BLaER1 treated with 17β-estradiol and CSF1 and Interleukin-3, amounts not matched to agents 10 nM and 100 nM (cell line): Measurements from ENCODE around the gene OTUD5.
A peak's percentile ranks its signal among the peaks of the same experiment; 100 is the strongest.

Source experiments
- H3K27ac ChIP-seq, 11 experiments: shearing (Covaris generic); formaldehyde crosslinking; 2 replicates each; pipeline ENCODE4 v1.8.1; 2022
- H3K27me3 ChIP-seq, 11 experiments: shearing (Covaris generic); formaldehyde crosslinking; 2 replicates each; pipeline ENCODE4 v1.8.1; 2022
- H3K36me3 ChIP-seq, 11 experiments: shearing (Covaris generic); formaldehyde crosslinking; 2 replicates each; pipeline ENCODE4 v1.8.1; 2022
- H3K4me1 ChIP-seq, 10 experiments: shearing (Covaris generic); formaldehyde crosslinking; 2 replicates each; pipeline ENCODE4 v1.8.1; 2022
- H3K4me2 ChIP-seq, 11 experiments: shearing (Covaris generic); formaldehyde crosslinking; 2 replicates each; pipeline ENCODE4 v1.8.1; 2022
- H3K4me3 ChIP-seq, 10 experiments: shearing (Covaris generic); formaldehyde crosslinking; 2 replicates each; pipeline ENCODE4 v1.8.1; 2022
- H3K9ac ChIP-seq, 11 experiments: shearing (Covaris generic); formaldehyde crosslinking; 2 replicates each; pipeline ENCODE4 v1.8.1; 2022
- H3K9me3 ChIP-seq, 11 experiments: shearing (Covaris generic); formaldehyde crosslinking; replicated peaks in 1 of 11; 2 replicates each; pipeline ENCODE4 v1.8.1; 2022
- H4K20me1 ChIP-seq, 11 experiments: shearing (Covaris generic); formaldehyde crosslinking; 2 replicates each; pipeline ENCODE4 v1.8.1; 2022
- Cebpa-rat ChIP-seq, 11 experiments: shearing (Covaris generic); IDR thresholded peaks; 2 replicates each; pipeline ENCODE4 v1.8.1; 2022

The OTUD5 gene

DNA sequence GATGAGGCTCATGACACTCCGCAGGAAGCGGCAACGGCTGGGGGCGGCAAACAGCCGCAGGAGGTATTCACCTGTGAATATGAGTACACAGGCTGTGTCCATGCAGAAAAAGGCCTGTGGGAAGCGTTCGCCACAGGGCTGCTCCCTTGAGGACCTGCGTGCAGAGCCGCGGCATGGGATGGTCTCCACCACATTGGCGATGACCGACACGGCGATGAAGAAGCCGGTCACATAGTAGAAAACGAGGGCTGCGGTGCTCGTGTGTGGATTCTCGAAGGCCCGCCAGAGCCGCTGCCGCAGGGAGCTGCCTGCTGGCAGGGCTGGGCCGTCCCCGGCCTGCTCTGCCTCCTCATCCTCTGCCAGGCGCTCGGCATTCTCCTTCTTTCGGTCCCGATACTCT is 12.1 kb upstream of the OTUD5 start:
- peaks cover 0 to 11% (median 9%) of the 10 kb centered on the region in 11 experiments; a peak in 13 of 22 replicates for H3K36me3 ChIP-seq
- no peak overlapping the region for H3K4me2 ChIP-seq
- no peak overlapping the region for H3K9ac ChIP-seq
- peaks cover 0 to 18% (median 3%) of the 10 kb centered on the region in 11 experiments; a peak in 10 of 22 replicates for H4K20me1 ChIP-seq
- H3K4me3 ChIP-seq = no peak overlapping the region
- H3K27me3 ChIP-seq = peaks cover 34 to 96% (median 70%) of the 10 kb centered on the region in 11 experiments
- H3K27ac ChIP-seq = no peak overlapping the region
- peaks cover 10 to 17% (median 15%) of the 10 kb centered on the region in 10 experiments; a peak in 19 of 20 replicates for H3K4me1 ChIP-seq
- no peaks in the 10 kb centered on the region for H3K9me3 ChIP-seq
- no peak for TF ChIP-seq Cebpa-rat (IDR thresholded peaks at IDR 0.05)

DNA sequence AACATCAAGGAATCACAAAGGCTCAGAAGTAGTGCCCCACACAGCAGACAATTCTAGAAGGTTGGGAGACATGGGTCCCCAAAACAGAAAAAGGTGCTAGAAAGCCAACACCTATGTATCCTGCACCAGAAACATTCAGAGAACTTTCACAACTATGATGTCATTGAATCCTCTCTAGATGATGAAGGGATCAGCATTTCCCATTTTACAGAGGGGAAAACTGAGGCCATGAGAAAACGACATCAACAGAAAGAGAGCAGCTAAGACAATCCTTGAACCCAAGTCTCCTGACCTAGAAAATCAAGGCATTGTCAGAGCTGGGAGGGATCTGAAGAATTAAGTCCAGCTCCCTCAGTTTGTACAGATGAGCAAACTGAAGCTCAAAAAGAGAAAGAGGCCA is 11.0 kb upstream of the OTUD5 start:
- H3K27ac ChIP-seq = no peak overlapping the region
- no peak overlapping the region for H3K9ac ChIP-seq

DNA sequence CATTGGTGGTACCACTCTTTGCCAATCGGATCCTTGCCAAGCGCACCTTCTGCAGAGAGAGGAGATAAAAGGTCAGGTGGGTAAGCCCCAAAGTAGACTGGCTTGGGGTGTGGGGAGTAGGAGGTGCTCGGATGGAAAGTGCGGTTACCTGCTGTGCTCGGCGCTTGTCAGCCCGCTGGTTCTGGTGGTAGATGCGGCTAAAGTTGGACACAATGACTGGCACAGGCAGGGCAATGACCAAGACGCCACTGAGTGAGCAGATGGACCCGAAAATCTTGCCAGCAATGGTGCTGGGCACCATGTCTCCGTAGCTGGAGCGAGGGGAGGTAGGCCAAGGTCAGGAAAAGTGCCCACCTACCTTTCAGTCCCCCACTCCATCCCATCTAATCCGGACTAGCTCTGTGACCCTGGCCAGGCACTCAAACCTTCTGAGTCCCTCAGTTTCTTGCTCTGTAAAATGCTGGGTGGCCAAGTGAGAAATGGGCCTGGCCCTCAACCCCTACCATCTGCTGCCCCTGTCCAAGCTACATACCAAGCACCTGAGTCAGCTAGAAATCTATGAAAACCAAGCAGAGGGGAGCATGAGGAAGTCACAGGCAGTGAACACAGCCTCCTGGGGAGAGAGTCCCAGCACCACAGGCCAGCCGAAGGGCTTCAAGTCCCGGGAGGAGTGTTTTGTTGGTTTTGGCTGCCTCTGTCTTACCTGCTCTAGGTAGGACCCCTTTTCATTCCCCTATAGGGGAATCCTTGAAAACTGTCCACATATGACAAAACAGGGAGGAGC is 9.6 kb upstream of the OTUD5 start:
- TF ChIP-seq Cebpa-rat (IDR thresholded peaks at IDR 0.05) = no peak
- no peak overlapping the region for H3K27ac ChIP-seq
- H3K27me3 ChIP-seq = peaks cover 37 to 80% (median 60%) of the 10 kb centered on the region in 11 experiments
- H4K20me1 ChIP-seq = peaks cover 0 to 11% (median 0%) of the 10 kb centered on the region in 11 experiments; a peak in 10 of 22 replicates
- H3K4me2 ChIP-seq = no peak overlapping the region
- no peak overlapping the region for H3K9ac ChIP-seq
- 0 out of 22 replicates have a peak, but pooled peaks cover 0 to 4% (median 0%) of the 10 kb centered on the region in 11 experiments for H3K36me3 ChIP-seq
- H3K4me3 ChIP-seq = no peak overlapping the region
- peaks cover 7 to 17% (median 9%) of the 10 kb centered on the region in 10 experiments; a peak in 19 of 20 replicates for H3K4me1 ChIP-seq
- no peaks in the 10 kb centered on the region for H3K9me3 ChIP-seq

More for the DNA sequence above, 11.0 kb upstream of the OTUD5 start:
- Histone ChIP-seq H3K4me3 (no peak overlapping the region), H3K4me2 (no peak overlapping the region), H4K20me1 (peaks cover 0 to 18% (median 3%) of the 10 kb centered on the region in 11 experiments; a peak in 10 of 22 replicates), H3K27me3 (peaks cover 34 to 85% (median 62%) of the 10 kb centered on the region in 11 experiments), H3K9me3 (no peaks in the 10 kb centered on the region), H3K4me1 (peaks cover 10 to 19% (median 16%) of the 10 kb centered on the region in 10 experiments; a peak in 19 of 20 replicates), H3K36me3 (0 out of 22 replicates have a peak, but pooled peaks cover 0 to 4% (median 0%) of the 10 kb centered on the region in 11 experiments)
- no peak for TF ChIP-seq Cebpa-rat (IDR thresholded peaks at IDR 0.05)

DNA sequence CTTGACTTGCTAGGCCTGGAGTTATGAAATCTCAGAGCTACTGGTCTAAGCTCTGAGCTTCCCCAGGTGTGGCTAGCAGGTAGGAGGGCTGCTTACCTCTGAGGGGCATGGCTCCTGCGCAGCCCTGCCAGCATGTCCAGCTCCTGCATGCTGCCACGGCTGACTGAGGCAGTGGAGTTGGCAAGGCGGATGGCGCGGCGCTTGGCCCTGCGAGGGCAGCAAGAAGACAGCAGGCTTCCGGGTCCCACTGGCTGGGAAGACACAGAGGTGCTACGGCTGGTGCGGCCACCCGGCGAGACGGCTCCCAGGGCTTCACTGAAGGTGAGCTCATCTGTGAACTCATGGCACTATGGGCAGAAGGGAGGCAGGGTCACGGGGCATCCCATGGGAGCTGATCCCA is 8.6 kb upstream of the OTUD5 start:
- H3K27me3 ChIP-seq = peaks cover 47 to 80% (median 70%) of the 10 kb centered on the region in 11 experiments
- H3K4me2 ChIP-seq = no peak overlapping the region
- H3K9me3 ChIP-seq = no peaks in the 10 kb centered on the region
- no peak overlapping the region for H3K27ac ChIP-seq
- no peak overlapping the region for H3K4me3 ChIP-seq
- H3K9ac ChIP-seq = no peak overlapping the region
- peaks cover 0 to 6% (median 0%) of the 10 kb centered on the region in 10 experiments; a peak in 3 of 20 replicates for H3K4me1 ChIP-seq
- peaks cover 0 to 8% (median 0%) of the 10 kb centered on the region in 11 experiments; a peak in 7 of 22 replicates for H4K20me1 ChIP-seq
- TF ChIP-seq Cebpa-rat (IDR thresholded peaks at IDR 0.05) = no peak
- H3K36me3 ChIP-seq = 0 out of 22 replicates have a peak, but pooled peaks cover 0 to 4% (median 0%) of the 10 kb centered on the region in 11 experiments

DNA sequence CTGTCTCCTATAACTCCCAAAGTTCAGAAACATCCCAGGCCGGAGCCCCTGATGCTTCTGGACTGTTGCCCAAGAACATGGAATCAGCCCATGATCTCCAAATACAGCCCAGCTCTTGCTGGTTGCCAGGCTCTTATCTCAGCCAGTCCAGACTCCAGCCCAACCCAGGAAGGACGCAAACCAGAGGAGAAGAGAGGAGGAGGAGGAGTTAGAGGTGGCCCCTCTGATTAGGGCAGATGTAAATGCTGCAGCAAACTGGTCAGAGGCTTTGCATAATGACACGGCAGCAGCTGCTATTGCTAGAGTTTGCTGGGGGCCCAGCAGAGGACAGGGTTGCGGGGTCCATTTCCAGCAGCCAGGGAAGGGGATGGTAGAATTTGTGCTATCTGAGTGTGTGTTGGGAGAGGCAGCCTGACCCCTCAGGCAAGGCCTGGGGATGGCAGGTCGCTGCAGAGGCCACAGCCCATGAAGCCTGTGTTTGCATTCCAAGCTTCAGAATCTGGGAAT is 4.2 kb upstream of the OTUD5 start:
- Histone ChIP-seq H3K27me3 (peaks cover 31 to 58% (median 49%) of the 10 kb centered on the region in 11 experiments), H3K4me2 (no peak overlapping the region), H3K4me3 (no peak overlapping the region), H3K4me1 (peaks cover 14 to 21% (median 19%) of the 10 kb centered on the region in 10 experiments; a peak in 19 of 20 replicates), H3K9ac (no peak overlapping the region), H3K27ac (no peak overlapping the region), H3K36me3 (0 out of 22 replicates have a peak, but pooled peaks cover 0 to 4% (median 0%) of the 10 kb centered on the region in 11 experiments), H4K20me1 (peaks cover under 1 to 11% (median 5%) of the 10 kb centered on the region in 11 experiments; a peak in 17 of 22 replicates), H3K9me3 (peaks cover 0 to 20% (median 4%) of the 10 kb centered on the region in 11 experiments; a peak in 9 of 22 replicates)
- no peak for TF ChIP-seq Cebpa-rat (IDR thresholded peaks at IDR 0.05)

DNA sequence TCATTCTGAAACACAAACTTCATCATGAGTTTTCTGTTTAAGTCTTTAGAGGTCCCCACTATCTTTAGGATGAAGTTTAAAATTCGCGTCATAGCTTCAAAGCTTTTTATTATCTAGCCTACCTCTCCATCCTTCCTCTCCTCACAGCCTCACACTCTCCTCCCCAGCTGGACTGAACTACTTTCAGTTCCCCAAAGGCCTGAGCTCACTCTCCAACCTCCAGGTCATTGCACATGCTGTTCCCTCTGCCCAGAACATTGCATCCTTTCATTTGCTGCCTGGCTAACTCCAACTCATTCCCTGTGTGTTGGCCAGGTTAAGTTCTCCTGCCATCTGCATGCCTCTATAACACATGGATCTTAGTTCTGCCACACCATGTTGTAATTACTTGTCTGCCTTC is 2.9 kb upstream of the OTUD5 start:
- Histone ChIP-seq H3K27me3 (peaks cover 20 to 51% (median 39%) of the 10 kb centered on the region in 11 experiments), H3K9ac (no peak overlapping the region), H3K4me2 (peak overlapping the region in 6 of 11 experiments; percentile 2 to 76 (median 64); a peak in 6 of 22 replicates), H3K4me3 (no peak overlapping the region), H4K20me1 (peaks cover 11 to 21% (median 18%) of the 10 kb centered on the region in 11 experiments; a peak in 19 of 22 replicates), H3K27ac (no peak overlapping the region), H3K4me1 (peaks cover 28 to 33% (median 30%) of the 10 kb centered on the region in 10 experiments; a peak in 19 of 20 replicates), H3K9me3 (peaks cover 0 to 21% (median 4%) of the 10 kb centered on the region in 11 experiments; a peak in 9 of 22 replicates), H3K36me3 (peaks cover 0 to 9% (median 6%) of the 10 kb centered on the region in 11 experiments; a peak in 11 of 22 replicates)
- TF ChIP-seq Cebpa-rat (IDR thresholded peaks at IDR 0.05) = no peak

DNA sequence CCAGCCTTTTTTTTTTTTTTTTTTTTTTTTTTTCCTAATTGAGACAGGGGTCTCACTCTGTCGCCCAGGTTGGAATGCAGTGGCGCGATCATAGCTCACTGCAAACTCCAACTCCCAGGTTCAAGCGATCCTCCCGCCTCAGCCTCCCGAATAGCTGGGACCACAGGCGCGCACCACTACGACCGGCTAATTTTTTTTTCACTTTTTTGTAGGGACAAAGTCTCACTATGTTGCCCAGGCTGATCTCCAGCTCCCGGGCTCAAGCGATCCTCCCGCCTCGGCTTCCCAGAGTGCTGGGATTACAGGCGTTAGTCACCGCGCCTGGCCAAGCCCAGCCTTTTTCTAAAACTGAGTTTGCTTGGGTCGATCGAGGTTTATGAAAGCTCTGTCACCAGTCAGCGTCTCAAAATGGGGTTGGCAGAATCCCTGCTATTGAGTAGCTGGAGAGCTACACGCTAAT is 1.3 kb upstream of the OTUD5 start:
- Histone ChIP-seq H3K4me1 (peaks cover 30 to 49% (median 39%) of the 10 kb centered on the region in 10 experiments; a peak in 19 of 20 replicates), H4K20me1 (peaks cover 21 to 37% (median 34%) of the 10 kb centered on the region in 11 experiments; a peak in 20 of 22 replicates), H3K9me3 (peaks cover 0 to 21% (median 4%) of the 10 kb centered on the region in 11 experiments; a peak in 9 of 22 replicates), H3K27ac (peak overlapping the region; percentile 56 to 97 (median 91); a peak in 21 of 22 replicates), H3K4me3 (peak overlapping the region; percentile 75 to 85 (median 80)), H3K9ac (peak overlapping the region; percentile 80 to 96 (median 92); a peak in 21 of 22 replicates), H3K36me3 (peaks cover 0 to 25% (median 12%) of the 10 kb centered on the region in 11 experiments; a peak in 14 of 22 replicates), H3K4me2 (peak overlapping the region; percentile 63 to 86 (median 76)), H3K27me3 (peaks cover 27 to 62% (median 52%) of the 10 kb centered on the region in 11 experiments)
- TF ChIP-seq Cebpa-rat (IDR thresholded peaks at IDR 0.05) = no peak
